GM06990 (cell line): ENCODE measurements around the gene PHYHIPL.

Experiments used
- DNase-seq: peaks from one replicate; pipeline ENCODE4 v3.0.0-alpha.2; 2011; ENCODE audit not compliant: insufficient read length; ENCODE audit errors: extremely low read depth
- H3K27me3 ChIP-seq: replicated peaks from 2 replicates; pipeline ENCODE4 v1.6.0; 2011; ENCODE audit warnings: low read length; ENCODE audit not compliant: control insufficient read depth, insufficient read depth
- H3K36me3 ChIP-seq: 2 replicates; pipeline ENCODE4 v1.5.1; 2011; ENCODE audit warnings: low read length; ENCODE audit not compliant: control insufficient read depth, insufficient read depth
- H3K4me3 ChIP-seq: replicated peaks from 2 replicates; pipeline ENCODE4 v1.5.1; 2011; ENCODE audit warnings: low read depth, mild to moderate bottlenecking, control low read depth, low read length
- TF ChIP-seq, protein P1 (sequence below): IDR thresholded peaks from 2 replicates; pipeline ENCODE4 v1.5.1; 2011; ENCODE audit warnings: low read length, control low read depth, mild to moderate bottlenecking, inconsistent platforms; ENCODE audit not compliant: insufficient read depth, poor library complexity, severe bottlenecking

Gene PHYHIPL

DNA sequence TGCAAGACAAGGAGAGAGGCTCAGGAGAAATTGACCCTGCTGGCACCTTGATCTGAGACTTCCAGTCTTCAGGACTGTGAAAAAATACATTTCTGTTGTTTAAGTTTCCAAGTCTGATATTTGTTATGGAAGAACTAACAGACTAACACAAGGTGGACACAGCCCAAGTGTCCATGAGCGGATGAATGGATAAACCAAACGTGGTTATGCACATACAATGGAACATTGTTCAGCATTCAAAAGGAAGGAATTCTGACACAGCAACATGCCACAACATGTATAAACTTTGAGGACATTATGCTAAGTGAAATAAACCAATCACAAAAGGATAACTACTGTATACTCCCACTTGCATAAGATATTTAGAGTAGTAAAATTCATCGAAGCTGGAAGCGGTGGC, 109.4 kb downstream of the PHYHIPL start:
- H3K36me3 ChIP-seq = no peaks in the 10 kb centered on the region
- no peak overlapping the region for H3K4me3 ChIP-seq
- no peak for DNase-seq
- no peaks in the 10 kb centered on the region; the same call in 1 of the 2 replicates for H3K27me3 ChIP-seq
- TF ChIP-seq, protein P1, sequence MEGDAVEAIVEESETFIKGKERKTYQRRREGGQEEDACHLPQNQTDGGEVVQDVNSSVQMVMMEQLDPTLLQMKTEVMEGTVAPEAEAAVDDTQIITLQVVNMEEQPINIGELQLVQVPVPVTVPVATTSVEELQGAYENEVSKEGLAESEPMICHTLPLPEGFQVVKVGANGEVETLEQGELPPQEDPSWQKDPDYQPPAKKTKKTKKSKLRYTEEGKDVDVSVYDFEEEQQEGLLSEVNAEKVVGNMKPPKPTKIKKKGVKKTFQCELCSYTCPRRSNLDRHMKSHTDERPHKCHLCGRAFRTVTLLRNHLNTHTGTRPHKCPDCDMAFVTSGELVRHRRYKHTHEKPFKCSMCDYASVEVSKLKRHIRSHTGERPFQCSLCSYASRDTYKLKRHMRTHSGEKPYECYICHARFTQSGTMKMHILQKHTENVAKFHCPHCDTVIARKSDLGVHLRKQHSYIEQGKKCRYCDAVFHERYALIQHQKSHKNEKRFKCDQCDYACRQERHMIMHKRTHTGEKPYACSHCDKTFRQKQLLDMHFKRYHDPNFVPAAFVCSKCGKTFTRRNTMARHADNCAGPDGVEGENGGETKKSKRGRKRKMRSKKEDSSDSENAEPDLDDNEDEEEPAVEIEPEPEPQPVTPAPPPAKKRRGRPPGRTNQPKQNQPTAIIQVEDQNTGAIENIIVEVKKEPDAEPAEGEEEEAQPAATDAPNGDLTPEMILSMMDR = no peak

DNA sequence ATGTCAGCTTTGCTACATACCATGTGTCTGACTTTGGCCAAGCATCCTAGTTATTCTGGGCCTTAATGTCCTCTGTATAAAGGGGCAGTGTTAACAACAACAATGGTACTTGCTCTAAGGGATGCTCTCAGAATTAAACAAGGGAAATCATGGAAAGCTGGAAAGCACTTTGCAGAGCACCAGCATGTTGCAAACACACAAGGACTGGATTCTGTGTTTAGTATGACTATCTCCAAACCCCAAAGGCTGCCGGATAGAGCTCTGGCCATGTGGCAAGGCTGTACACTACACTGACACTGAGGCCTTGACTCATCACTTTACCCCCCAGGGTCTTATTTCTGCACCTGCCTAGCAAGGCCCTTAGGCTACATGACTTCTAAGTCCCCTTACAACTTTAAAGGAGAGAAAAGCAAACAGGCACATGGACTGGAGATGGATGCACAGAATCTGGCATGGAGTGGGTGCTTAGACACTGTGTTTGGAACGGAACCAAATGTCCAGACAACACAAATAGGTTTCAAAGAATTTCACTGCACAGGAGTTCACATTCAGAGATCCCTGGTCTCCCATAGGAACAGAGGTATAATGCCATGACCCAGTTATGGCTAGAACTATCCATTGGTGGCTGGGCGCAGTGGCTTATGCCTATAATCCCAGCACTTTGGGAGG, 111.3 kb downstream of the PHYHIPL start:
- H3K36me3 ChIP-seq = no peaks in the 10 kb centered on the region
- H3K4me3 ChIP-seq = no peak overlapping the region
- no peak for DNase-seq
- no peaks in the 10 kb centered on the region; the same call in 1 of the 2 replicates for H3K27me3 ChIP-seq
- TF ChIP-seq, protein P1 = no peak

DNA sequence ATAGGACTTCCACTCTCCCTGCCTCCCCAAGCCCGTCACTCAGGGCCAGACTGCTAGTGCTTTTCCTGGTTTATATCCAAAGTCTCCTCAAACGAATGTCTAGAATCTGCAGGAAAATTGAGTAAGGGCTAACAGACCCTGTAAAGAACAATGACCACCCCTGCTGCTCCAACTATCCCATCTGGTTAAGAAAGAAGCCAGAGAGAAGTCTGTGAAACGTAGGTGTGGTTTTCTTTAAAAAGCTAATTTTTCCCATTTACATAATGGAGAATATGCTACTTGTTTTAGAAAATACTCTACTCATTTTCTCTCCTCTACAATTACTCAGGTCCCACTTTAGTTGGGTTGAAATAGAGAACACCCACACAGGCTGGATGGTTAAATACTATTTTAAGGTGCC, 113.4 kb downstream of the PHYHIPL start:
- DNase-seq = no peak
- TF ChIP-seq, protein P1 = no peak
- Histone ChIP-seq H3K27me3 (no peaks in the 10 kb centered on the region; the same call in 1 of the 2 replicates), H3K4me3 (no peak overlapping the region), H3K36me3 (no peaks in the 10 kb centered on the region)

- TF ChIP-seq, protein P1 = peak; percentile 49
- no peaks in the 10 kb centered on the region; the same call in 1 of the 2 replicates for H3K27me3 ChIP-seq
- DNase-seq = no peak
- H3K36me3 ChIP-seq = no peaks in the 10 kb centered on the region
- H3K4me3 ChIP-seq = no peak overlapping the region
Measured at GRCh38 chr10:59290448-59290847, 114.0 kb downstream of the PHYHIPL start.
